Spinal cord (tissue), 10 donors: ENCODE data around the gene ISYNA1. TPM values are rescaled to one million over a fixed set of nuclear protein-coding genes. Genes with fewer than 3 reads are reported as not detected.
"Not testable (repeated sequence)": the region's sequence is repeated elsewhere in the genome, so short reads cannot be mapped to it uniquely, and the experiment has no call there.

Experiments used
- DNase-seq, 6 donors: peaks; one replicate each; pipeline versions ENCODE4 v3.0.0 to v3.0.0-alpha.2; 2013 to 2015; ENCODE audit warnings: low spot score in 6 of 6, low read depth in 4 of 6
- H3K27ac ChIP-seq: one replicate; pipeline ENCODE4 v1.5.1; 2013; ENCODE audit warnings: low read depth, low read length, control low read depth
- H3K27me3 ChIP-seq: one replicate; pipeline ENCODE4 v1.6.1; 2013; ENCODE audit warnings: low read length; ENCODE audit not compliant: control insufficient read depth, insufficient read depth
- H3K36me3 ChIP-seq: one replicate; pipeline ENCODE4 v1.6.1; 2013; ENCODE audit warnings: low read length; ENCODE audit not compliant: control insufficient read depth, insufficient read depth
- H3K4me1 ChIP-seq: one replicate; pipeline ENCODE4 v1.6.1; 2013; ENCODE audit warnings: low read length; ENCODE audit not compliant: control insufficient read depth, insufficient read depth
- H3K4me3 ChIP-seq: one replicate; pipeline ENCODE4 v1.5.1; 2013; ENCODE audit warnings: low read depth, low read length, control low read depth
- H3K9me3 ChIP-seq: one replicate; pipeline ENCODE4 v1.6.1; 2013; ENCODE audit warnings: low read length; ENCODE audit not compliant: control insufficient read depth, insufficient read depth
- WGBS: methylation state at CpG from one replicate; pipeline ENCODE4 v1.1.5; 2013; ENCODE audit warnings: missing lambda C conversion rate; ENCODE audit not compliant: insufficient coverage; 5-methylcytosine and 5-hydroxymethylcytosine counted together
- polyA plus RNA-seq, 2 donors: library from polyadenylated mRNA; unstranded; fragments of 120-200 nt; gene quantifications; one replicate each; pipeline ENCODE4 v1.2.1, GENCODE V29; 2013; ENCODE audit not compliant: insufficient read length in 2 of 2
- total RNA-seq, 2 donors: library from RNA; depleted of rRNA in 1 of 2; stranded (reverse); fragments of 120-200 nt in 1 of 2; fragments of >200 nt in 1 of 2; gene quantifications; one replicate each; pipeline versions ENCODE4 v1.2.3 to v1.2.4, GENCODE V29; 2013 to 2014
- donor health status: healthy.

ISYNA1 gene
- total and polyA plus RNA-seq, 4 donors, result 51.0 to 180 (median 113) TPM

DNA sequence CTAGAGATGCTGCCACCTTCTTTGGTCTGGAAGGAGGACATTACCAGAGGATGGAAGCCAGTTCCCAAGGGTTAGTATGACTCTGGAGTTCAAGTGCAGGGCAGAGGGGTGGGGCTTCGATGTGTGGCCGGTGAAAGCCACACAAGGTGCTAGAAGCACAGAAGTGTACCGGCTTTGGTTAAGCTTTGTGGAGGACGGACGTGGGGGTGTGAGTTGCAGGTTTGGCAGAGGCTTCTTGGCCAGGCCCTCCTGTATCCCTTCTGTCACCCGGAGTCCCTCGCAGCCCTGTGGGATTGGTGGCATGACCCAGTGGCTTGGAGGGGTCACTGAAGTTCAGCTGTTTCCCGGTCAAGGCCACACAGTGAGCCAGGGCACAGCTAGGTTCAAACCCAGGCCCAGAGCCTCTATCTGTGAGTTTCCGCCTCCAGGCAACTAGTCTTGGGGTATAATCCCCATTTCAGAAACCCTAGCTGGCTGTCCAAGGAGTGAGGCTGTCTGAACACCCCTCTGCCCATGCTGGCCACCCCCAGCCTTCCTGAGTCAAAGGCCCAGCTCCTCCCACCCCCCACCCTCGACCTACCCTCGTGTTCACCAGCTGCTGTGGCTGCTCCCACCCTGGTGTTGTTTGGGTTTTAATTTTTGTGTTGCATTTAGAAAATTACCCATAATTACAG is 23.3 kb downstream of the ISYNA1 start:
- no peaks in the 10 kb centered on the region for H3K27me3 ChIP-seq
- no peaks in the 10 kb centered on the region for H3K9me3 ChIP-seq
- H3K4me1 ChIP-seq, result peaks cover 54% of the 10 kb centered on the region
- DNase-seq, result peak in 1 of 6 donors; percentile 29
- peak overlapping the region; percentile 98 for H3K27ac ChIP-seq
- H3K4me3 ChIP-seq, result peak overlapping the region; percentile 28
- H3K36me3 ChIP-seq, result no peaks in the 10 kb centered on the region
- WGBS, result 34% methylated on average over 9 of the region's 11 CpGs

DNA sequence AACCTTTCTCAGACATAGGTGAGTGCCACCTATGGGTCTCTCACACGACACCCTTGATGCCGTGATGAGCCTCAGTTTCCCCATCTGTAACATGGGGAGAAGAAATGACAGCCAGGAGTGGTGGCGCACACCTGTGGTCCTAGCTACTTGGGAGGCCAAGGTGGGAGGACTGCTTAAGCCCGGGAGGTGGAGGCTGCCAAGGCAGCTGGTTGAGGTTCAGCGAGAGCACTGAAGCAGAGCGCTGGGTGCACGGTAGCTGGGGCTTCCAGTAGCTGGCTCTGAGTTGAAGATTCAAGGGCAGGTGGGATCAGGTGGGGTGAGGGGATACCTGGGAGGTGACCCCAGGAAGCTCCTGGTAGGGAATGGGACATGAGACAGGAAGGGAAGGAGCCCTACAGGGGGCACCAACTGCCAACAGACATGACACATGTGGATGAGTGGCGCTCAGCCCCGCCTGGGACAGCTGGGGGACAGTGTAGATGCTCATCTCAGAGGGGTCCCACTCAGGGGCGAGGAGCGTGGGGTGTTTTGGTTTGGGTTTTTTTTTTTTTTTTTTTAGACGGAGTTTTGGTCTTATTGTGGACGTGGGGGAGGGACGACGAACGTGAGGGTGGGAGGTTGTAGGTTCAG is 25.2 kb downstream of the ISYNA1 start:
- Histone ChIP-seq H3K9me3 (no peaks in the 10 kb centered on the region), H3K27ac (no peak overlapping the region), H3K36me3 (no peaks in the 10 kb centered on the region), H3K27me3 (no peaks in the 10 kb centered on the region), H3K4me1 (peaks cover 40% of the 10 kb centered on the region), H3K4me3 (no peak overlapping the region)
- 87% methylated on average over 10 of the region's 16 CpGs for WGBS
- no peak for DNase-seq

GRCh38 chr19:18408053-18408476 is 29.9 kb downstream of the ISYNA1 start:
- peaks cover 4% of the 10 kb centered on the region for H3K4me1 ChIP-seq
- H3K27me3 ChIP-seq, result no peaks in the 10 kb centered on the region
- H3K27ac ChIP-seq, result no peak overlapping the region
- no peaks in the 10 kb centered on the region for H3K36me3 ChIP-seq
- WGBS, result 59% methylated on average over 10 of the region's 10 CpGs
- H3K4me3 ChIP-seq, result no peak overlapping the region
- no peaks in the 10 kb centered on the region for H3K9me3 ChIP-seq
- no peak for DNase-seq

DNA sequence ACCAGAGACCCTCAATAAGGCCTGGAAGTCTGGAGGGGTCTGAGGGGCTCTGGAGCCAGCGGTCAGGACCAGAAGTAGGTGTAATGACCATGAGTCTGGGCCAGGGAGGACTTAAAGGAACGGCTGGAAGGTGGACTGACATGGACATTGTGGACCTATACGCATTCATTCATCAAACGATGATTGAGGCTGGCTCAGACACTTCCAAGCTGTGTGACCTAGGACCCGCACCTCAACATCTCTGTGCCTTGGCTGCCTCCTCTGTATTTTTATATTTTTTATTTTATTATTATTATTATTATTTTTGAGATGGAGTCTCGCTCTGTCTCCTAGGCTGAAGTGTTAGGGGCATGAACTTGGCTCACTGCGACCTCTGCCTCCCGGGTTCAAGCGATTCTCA is 31.2 kb downstream of the ISYNA1 start:
- 82% methylated on average over 3 of the region's 9 CpGs for WGBS
- H3K4me3 ChIP-seq, result no peak overlapping the region
- no peak overlapping the region for H3K27ac ChIP-seq
- H3K4me1 ChIP-seq, result peaks cover 4% of the 10 kb centered on the region
- no peaks in the 10 kb centered on the region for H3K36me3 ChIP-seq
- no peak for DNase-seq
- H3K9me3 ChIP-seq, result no peaks in the 10 kb centered on the region
- H3K27me3 ChIP-seq, result no peaks in the 10 kb centered on the region

DNA sequence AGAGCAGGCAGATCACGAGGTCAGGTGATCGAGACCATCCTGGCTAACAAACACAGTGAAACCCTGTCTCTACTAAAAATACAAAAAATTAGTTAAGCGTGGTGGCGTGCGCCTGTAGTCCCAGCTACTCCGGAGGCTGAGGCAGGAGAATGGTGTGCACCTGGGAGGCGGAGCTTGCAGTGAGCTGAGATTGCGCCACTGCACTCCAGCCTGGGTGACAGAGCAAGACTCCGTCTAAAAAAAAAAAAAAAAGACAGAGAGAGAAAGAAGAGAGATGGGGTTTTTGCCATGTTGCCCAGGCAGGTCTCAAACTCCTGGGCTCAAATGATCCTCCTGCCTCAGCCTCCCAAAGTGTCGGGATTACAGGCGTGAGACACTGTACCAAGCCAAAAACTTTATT is 32.2 kb downstream of the ISYNA1 start:
- H3K27ac ChIP-seq, H3K27me3 ChIP-seq, H3K9me3 ChIP-seq, DNase-seq, H3K36me3 ChIP-seq, H3K4me3 ChIP-seq, H3K4me1 ChIP-seq: not testable (repeated sequence)
- 90% methylated on average over 6 of the region's 11 CpGs for WGBS

GRCh38 chr19:18402455-18403248 is 35.3 kb downstream of the ISYNA1 start:
- DNase-seq, H3K27me3 ChIP-seq, H3K36me3 ChIP-seq, H3K4me1 ChIP-seq, H3K9me3 ChIP-seq, H3K27ac ChIP-seq, H3K4me3 ChIP-seq: not testable (repeated sequence)
- 71% methylated on average over 11 of the region's 18 CpGs for WGBS

GRCh38 chr19:18401580-18402112 is 36.3 kb downstream of the ISYNA1 start:
- H3K9me3 ChIP-seq, result no peaks in the 10 kb centered on the region
- no peak overlapping the region for H3K27ac ChIP-seq
- no peaks in the 10 kb centered on the region for H3K36me3 ChIP-seq
- H3K4me3 ChIP-seq, result no peak overlapping the region
- peak in 1 of 6 donors; percentile 66 for DNase-seq
- peaks cover 8% of the 10 kb centered on the region for H3K4me1 ChIP-seq
- H3K27me3 ChIP-seq, result peaks cover 2% of the 10 kb centered on the region
- WGBS, result 57% methylated on average over 7 of the region's 7 CpGs

DNA sequence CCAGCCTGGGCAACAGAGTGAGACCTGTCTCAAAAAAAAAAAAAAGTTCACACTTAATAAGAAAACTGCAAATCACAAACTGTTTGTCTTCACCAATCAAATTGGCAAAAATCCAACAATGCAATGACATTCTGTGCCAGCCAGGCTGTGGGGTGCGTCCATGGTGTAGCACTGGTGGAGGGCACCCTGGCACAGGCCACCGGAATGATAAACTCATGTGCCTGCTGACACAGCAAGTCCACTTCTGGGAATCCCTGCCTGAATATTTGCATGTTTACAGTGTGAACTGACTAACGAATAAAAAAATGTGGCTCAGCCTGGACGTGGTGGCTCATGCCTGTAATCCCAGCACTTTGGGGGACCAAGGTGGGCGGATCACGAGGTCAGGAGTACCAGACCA is 38.9 kb downstream of the ISYNA1 start:
- no peaks in the 10 kb centered on the region for H3K36me3 ChIP-seq
- peaks cover 8% of the 10 kb centered on the region for H3K4me1 ChIP-seq
- DNase-seq, result no peak
- H3K27me3 ChIP-seq, result peaks cover 2% of the 10 kb centered on the region
- H3K27ac ChIP-seq, result no peak overlapping the region
- no peaks in the 10 kb centered on the region for H3K9me3 ChIP-seq
- 66% methylated on average over 6 of the region's 6 CpGs for WGBS
- no peak overlapping the region for H3K4me3 ChIP-seq

DNA sequence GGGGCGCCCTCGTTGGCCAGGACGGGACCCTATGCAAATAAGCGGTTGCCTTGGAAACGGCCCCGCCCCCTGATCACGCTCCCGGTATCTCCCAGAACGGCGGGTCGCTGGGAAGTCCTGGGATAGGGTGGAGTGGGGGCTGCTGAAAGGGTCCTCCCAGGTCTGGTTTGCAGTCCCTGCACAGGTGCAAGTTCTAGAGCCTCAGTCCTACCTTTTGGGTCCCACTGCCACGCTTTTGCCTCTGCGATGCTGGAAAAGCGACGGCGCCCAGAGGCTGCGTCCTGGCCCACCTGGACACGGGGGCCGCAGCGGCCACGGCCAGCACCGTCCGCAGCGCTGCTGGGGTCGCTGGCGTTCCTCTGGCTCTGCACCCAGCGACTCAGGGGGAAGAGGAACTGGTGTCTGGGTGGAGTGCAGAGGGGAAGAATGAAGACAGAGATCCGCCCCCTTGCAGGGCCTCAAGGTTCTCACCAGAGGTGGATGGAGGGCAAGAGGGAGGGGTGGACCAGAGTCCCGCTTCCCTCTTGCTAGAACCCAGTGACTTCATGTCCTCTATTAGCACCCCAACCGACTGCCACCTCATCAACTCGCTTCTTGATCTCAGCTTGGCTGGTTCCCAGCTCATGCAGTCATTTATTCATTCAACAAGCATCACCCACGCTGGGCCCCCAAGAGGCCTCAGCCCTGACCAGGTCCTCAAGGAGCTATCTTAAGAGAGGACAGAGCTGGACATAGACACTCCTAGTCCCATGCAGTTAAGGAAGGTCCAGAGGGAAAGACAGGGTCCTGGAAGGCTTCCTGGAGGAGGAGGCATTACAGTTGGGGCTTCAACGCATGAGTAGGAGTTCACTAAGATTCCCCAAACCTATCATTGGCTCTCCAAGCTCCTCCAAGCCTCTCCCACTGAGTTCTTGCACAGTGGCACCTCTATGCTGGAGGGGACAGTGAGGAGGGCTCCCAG is 40.4 kb downstream of the ISYNA1 start, which contains the start of gene LRRC25:
TSS of gene LRRC25 (minus strand) at position 381 of the 961 bp plus-strand sequence. CDS start 659 bp downstream, outside the sequence.
- H3K27ac ChIP-seq, result no peak within 1 kb of the TSS
- no peak for DNase-seq
- H3K4me1 ChIP-seq, result peaks cover 8% of the 10 kb centered on the region
- H3K36me3 ChIP-seq, result no peaks in the 10 kb centered on the region
- 15% methylated on average over 31 of the region's 33 CpGs for WGBS
- H3K4me3 ChIP-seq, result no peak within 1 kb of the TSS
- peaks cover 2% of the 10 kb centered on the region for H3K27me3 ChIP-seq
- no peaks in the 10 kb centered on the region for H3K9me3 ChIP-seq
